GM12891 (cell line): ENCODE data around the gene DCAF4.

Source experiments
- POLR2A ChIP-seq: IDR thresholded peaks from 2 replicates; pipeline ENCODE4 v1.6.1; 2011; ENCODE audit warnings: low read depth, low read length, control low read depth
- SPI1 ChIP-seq: IDR thresholded peaks from 2 replicates; pipeline ENCODE4 v1.6.1; 2011; ENCODE audit warnings: low read depth, low read length, control low read depth

DNA sequence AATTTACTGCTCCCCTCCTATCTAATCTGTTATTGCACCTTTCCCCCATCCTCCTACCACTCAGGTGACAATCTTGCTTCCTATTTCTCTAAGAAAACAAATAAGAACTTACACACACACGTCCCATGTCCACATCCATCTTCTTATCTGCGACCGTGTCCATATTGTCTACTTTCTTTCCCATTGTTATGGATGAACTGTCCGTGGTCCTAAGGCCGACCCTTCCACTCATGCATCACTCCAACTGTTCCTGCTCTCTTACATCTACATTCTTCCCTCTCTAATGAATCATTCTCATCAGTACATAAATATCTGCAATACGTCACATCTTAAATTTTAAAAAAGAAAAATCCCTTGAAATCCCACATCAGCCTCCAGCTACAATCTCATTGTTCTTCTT lies 70.7 kb downstream of the DCAF4 start:
- TF ChIP-seq SPI1: no peak
- no peak for TF ChIP-seq POLR2A
